Measurements from ENCODE around the gene SAPCD2. TPM values are rescaled to one million over a fixed set of nuclear protein-coding genes. Genes with fewer than 3 reads are reported as not detected.

SAPCD2 gene
- total and polyA plus RNA-seq, 2 experiments from 2014 or later = 13.4 to 60.3 TPM

GRCh38 chr9:137015976-137016375, 54.4 kb downstream of the SAPCD2 start:
- no peaks in the 10 kb centered on the region for H3K27me3 ChIP-seq (ENCODE audit: insufficient read depth)
- H4K20me1 ChIP-seq (replicated peaks; ENCODE audit: insufficient read depth) = no peaks in the 10 kb centered on the region
- H3K4me3 ChIP-seq = no peak overlapping the region
- peaks cover 2% of the 10 kb centered on the region; the same call in 1 of the 3 replicates for H3K36me3 Mint-ChIP-seq (ENCODE audit: low read depth)
- no peaks in the 10 kb centered on the region for H3K79me2 ChIP-seq (replicated peaks; ENCODE audit: insufficient read depth)
- TF ChIP-seq ETS1 (IDR thresholded peaks at IDR 0.05) = no peak
- TF ChIP-seq, protein P1, sequence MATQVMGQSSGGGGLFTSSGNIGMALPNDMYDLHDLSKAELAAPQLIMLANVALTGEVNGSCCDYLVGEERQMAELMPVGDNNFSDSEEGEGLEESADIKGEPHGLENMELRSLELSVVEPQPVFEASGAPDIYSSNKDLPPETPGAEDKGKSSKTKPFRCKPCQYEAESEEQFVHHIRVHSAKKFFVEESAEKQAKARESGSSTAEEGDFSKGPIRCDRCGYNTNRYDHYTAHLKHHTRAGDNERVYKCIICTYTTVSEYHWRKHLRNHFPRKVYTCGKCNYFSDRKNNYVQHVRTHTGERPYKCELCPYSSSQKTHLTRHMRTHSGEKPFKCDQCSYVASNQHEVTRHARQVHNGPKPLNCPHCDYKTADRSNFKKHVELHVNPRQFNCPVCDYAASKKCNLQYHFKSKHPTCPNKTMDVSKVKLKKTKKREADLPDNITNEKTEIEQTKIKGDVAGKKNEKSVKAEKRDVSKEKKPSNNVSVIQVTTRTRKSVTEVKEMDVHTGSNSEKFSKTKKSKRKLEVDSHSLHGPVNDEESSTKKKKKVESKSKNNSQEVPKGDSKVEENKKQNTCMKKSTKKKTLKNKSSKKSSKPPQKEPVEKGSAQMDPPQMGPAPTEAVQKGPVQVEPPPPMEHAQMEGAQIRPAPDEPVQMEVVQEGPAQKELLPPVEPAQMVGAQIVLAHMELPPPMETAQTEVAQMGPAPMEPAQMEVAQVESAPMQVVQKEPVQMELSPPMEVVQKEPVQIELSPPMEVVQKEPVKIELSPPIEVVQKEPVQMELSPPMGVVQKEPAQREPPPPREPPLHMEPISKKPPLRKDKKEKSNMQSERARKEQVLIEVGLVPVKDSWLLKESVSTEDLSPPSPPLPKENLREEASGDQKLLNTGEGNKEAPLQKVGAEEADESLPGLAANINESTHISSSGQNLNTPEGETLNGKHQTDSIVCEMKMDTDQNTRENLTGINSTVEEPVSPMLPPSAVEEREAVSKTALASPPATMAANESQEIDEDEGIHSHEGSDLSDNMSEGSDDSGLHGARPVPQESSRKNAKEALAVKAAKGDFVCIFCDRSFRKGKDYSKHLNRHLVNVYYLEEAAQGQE (IDR thresholded peaks at IDR 0.05; ENCODE audit: unreplicated experiment) = no peak
- no peaks in the 10 kb centered on the region for H3K4me1 ChIP-seq (ENCODE audit: insufficient read depth)
- H3K4me1 Mint-ChIP-seq = no peaks in the 10 kb centered on the region
- no peak overlapping the region for H3K27ac Mint-ChIP-seq
- H3K4me2 ChIP-seq = no peak overlapping the region
- H3F3A ChIP-seq (replicated peaks; ENCODE audit: low read depth) = no peaks in the 10 kb centered on the region
- no peak overlapping the region for H3K27ac ChIP-seq (ENCODE audit: low read depth)
- no peaks in the 10 kb centered on the region for H3K36me3 ChIP-seq (ENCODE audit: insufficient read depth)
- H3K9me3 Mint-ChIP-seq = no peaks in the 10 kb centered on the region
- no peak for ATAC-seq
- no peaks in the 10 kb centered on the region for H3K9me2 ChIP-seq (ENCODE audit: insufficient read depth)
- H3K27me3 Mint-ChIP-seq (ENCODE audit: insufficient read depth, low read depth, poor library complexity) = peaks cover 4% of the 10 kb centered on the region
- no peak overlapping the region for H3K4me3 Mint-ChIP-seq
- no peak overlapping the region for H2AFZ ChIP-seq
- DNase-seq (ENCODE audit: low spot score) = no peak

DNA sequence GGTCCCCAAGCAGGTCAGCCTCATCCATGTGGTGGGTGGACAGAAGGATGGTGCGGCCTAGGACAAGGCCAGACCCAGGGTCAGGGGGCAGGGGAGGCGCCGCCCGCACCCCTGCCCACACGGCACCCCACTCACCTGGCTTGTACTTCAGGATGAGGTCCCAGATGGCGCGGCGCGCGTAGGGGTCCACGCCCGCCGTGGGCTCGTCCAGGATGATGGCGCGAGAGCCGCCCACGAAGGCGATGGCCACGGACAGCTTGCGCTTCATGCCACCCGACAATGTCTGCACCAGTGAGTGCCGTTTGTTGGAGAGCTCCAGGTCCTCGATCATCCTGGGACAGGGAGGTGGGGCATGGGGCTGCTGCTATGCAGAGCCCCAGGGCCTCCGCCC, 54.8 kb downstream of the SAPCD2 start:
- H4K20me1 ChIP-seq (replicated peaks; ENCODE audit: insufficient read depth) = no peaks in the 10 kb centered on the region
- H3K36me3 ChIP-seq (ENCODE audit: insufficient read depth) = no peaks in the 10 kb centered on the region
- no peak overlapping the region for H3K4me3 ChIP-seq
- no peaks in the 10 kb centered on the region for H3K4me1 ChIP-seq (ENCODE audit: insufficient read depth)
- H2AFZ ChIP-seq = no peak overlapping the region
- no peaks in the 10 kb centered on the region for H3K9me2 ChIP-seq (ENCODE audit: insufficient read depth)
- H3K27me3 ChIP-seq (ENCODE audit: insufficient read depth) = no peaks in the 10 kb centered on the region
- DNase-seq (ENCODE audit: low spot score) (no peak), ATAC-seq (no peak)
- no peak overlapping the region for H3K4me3 Mint-ChIP-seq
- peaks cover 2% of the 10 kb centered on the region; the same call in 1 of the 3 replicates for H3K36me3 Mint-ChIP-seq (ENCODE audit: low read depth)
- H3K79me2 ChIP-seq (replicated peaks; ENCODE audit: insufficient read depth) = no peaks in the 10 kb centered on the region
- H3K27ac ChIP-seq (ENCODE audit: low read depth) = no peak overlapping the region
- no peak overlapping the region for H3K4me2 ChIP-seq
- no peaks in the 10 kb centered on the region for H3F3A ChIP-seq (replicated peaks; ENCODE audit: low read depth)
- H3K27ac Mint-ChIP-seq = no peak overlapping the region
- H3K9me3 Mint-ChIP-seq = no peaks in the 10 kb centered on the region
- no peaks in the 10 kb centered on the region for H3K4me1 Mint-ChIP-seq
- peaks cover 4% of the 10 kb centered on the region for H3K27me3 Mint-ChIP-seq (ENCODE audit: insufficient read depth, low read depth, poor library complexity)
- TF ChIP-seq ZNF331 (CRISPR knock-in tag; IDR thresholded peaks at IDR 0.05; ENCODE audit: low read depth) (no peak), EZH2phosphoT487 (IDR thresholded peaks at IDR 0.05; ENCODE audit: unreplicated experiment) (no peak), ZNF114 (CRISPR knock-in tag; IDR thresholded peaks at IDR 0.05) (no peak), JUNB (IDR thresholded peaks at IDR 0.05; ENCODE audit: unreplicated experiment) (no peak), EZH2 (IDR thresholded peaks at IDR 0.05; ENCODE audit: low read depth, unreplicated experiment) (no peak), NANOG (IDR thresholded peaks at IDR 0.05; ENCODE audit: borderline replicate concordance) (no peak)
- TF ChIP-seq, protein P2, sequence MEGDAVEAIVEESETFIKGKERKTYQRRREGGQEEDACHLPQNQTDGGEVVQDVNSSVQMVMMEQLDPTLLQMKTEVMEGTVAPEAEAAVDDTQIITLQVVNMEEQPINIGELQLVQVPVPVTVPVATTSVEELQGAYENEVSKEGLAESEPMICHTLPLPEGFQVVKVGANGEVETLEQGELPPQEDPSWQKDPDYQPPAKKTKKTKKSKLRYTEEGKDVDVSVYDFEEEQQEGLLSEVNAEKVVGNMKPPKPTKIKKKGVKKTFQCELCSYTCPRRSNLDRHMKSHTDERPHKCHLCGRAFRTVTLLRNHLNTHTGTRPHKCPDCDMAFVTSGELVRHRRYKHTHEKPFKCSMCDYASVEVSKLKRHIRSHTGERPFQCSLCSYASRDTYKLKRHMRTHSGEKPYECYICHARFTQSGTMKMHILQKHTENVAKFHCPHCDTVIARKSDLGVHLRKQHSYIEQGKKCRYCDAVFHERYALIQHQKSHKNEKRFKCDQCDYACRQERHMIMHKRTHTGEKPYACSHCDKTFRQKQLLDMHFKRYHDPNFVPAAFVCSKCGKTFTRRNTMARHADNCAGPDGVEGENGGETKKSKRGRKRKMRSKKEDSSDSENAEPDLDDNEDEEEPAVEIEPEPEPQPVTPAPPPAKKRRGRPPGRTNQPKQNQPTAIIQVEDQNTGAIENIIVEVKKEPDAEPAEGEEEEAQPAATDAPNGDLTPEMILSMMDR (conservative IDR thresholded peaks at IDR 0.05; ENCODE audit: low read depth in 2 of 2) = no peak
- TF ChIP-seq, protein P3, sequence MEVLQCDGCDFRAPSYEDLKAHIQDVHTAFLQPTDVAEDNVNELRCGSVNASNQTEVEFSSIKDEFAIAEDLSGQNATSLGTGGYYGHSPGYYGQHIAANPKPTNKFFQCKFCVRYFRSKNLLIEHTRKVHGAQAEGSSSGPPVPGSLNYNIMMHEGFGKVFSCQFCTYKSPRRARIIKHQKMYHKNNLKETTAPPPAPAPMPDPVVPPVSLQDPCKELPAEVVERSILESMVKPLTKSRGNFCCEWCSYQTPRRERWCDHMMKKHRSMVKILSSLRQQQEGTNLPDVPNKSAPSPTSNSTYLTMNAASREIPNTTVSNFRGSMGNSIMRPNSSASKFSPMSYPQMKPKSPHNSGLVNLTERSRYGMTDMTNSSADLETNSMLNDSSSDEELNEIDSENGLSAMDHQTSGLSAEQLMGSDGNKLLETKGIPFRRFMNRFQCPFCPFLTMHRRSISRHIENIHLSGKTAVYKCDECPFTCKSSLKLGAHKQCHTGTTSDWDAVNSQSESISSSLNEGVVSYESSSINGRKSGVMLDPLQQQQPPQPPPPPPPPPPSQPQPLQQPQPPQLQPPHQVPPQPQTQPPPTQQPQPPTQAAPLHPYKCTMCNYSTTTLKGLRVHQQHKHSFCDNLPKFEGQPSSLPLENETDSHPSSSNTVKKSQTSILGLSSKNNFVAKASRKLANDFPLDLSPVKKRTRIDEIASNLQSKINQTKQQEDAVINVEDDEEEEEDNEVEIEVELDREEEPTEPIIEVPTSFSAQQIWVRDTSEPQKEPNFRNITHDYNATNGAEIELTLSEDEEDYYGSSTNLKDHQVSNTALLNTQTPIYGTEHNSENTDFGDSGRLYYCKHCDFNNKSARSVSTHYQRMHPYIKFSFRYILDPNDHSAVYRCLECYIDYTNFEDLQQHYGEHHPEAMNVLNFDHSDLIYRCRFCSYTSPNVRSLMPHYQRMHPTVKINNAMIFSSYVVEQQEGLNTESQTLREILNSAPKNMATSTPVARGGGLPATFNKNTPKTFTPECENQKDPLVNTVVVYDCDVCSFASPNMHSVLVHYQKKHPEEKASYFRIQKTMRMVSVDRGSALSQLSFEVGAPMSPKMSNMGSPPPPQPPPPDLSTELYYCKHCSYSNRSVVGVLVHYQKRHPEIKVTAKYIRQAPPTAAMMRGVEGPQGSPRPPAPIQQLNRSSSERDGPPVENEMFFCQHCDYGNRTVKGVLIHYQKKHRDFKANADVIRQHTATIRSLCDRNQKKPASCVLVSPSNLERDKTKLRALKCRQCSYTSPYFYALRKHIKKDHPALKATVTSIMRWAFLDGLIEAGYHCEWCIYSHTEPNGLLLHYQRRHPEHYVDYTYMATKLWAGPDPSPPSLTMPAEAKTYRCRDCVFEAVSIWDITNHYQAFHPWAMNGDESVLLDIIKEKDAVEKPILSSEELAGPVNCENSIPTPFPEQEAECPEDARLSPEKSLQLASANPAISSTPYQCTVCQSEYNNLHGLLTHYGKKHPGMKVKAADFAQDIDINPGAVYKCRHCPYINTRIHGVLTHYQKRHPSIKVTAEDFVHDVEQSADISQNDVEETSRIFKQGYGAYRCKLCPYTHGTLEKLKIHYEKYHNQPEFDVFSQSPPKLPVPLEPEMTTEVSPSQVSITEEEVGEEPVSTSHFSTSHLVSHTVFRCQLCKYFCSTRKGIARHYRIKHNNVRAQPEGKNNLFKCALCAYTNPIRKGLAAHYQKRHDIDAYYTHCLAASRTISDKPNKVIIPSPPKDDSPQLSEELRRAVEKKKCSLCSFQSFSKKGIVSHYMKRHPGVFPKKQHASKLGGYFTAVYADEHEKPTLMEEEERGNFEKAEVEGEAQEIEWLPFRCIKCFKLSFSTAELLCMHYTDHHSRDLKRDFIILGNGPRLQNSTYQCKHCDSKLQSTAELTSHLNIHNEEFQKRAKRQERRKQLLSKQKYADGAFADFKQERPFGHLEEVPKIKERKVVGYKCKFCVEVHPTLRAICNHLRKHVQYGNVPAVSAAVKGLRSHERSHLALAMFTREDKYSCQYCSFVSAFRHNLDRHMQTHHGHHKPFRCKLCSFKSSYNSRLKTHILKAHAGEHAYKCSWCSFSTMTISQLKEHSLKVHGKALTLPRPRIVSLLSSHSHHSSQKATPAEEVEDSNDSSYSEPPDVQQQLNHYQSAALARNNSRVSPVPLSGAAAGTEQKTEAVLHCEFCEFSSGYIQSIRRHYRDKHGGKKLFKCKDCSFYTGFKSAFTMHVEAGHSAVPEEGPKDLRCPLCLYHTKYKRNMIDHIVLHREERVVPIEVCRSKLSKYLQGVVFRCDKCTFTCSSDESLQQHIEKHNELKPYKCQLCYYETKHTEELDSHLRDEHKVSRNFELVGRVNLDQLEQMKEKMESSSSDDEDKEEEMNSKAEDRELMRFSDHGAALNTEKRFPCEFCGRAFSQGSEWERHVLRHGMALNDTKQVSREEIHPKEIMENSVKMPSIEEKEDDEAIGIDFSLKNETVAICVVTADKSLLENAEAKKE (CRISPR knock-in tag; IDR thresholded peaks at IDR 0.05) = no peak
